DMS153 treated with DMSO at 0.1 percent for 48 hours (cell line): ENCODE measurements around the gene DPP3.
A peak's percentile ranks its signal among the peaks of the same experiment; 100 is the strongest.

Experiments
- DNase-seq: peaks from one replicate; lab custom pipeline; 2025; ENCODE audit not compliant: unreplicated experiment; lab: John Stamatoyannopoulos, UW

The DPP3 gene

GRCh38 chr11:66478729-66479393, 1.4 kb upstream of the DPP3 start:
- DNase-seq, result no peak

- DNase-seq, result peak; percentile 57
Measured at GRCh38 chr11:66479394-66480116, 679 bp upstream of the DPP3 start.

GRCh38 chr11:66484806-66485380, 4.7 kb downstream of the DPP3 start:
- DNase-seq, result no peak

- DNase-seq, result no peak
Measured at GRCh38 chr11:66488957-66489356, 8.7 kb downstream of the DPP3 start.

GRCh38 chr11:66489636-66490035, 9.4 kb downstream of the DPP3 start:
- peak; percentile 47 for DNase-seq

- DNase-seq, result no peak
Measured at GRCh38 chr11:66491315-66491935, 11.2 kb downstream of the DPP3 start.

- DNase-seq, result no peak
Measured at GRCh38 chr11:66492161-66492865, 12.1 kb downstream of the DPP3 start.

GRCh38 chr11:66493130-66493529, 12.9 kb downstream of the DPP3 start:
- no peak for DNase-seq

- no peak for DNase-seq
Measured at GRCh38 chr11:66494458-66494857, 14.2 kb downstream of the DPP3 start.

- no peak for DNase-seq
Measured at GRCh38 chr11:66494935-66495334, 14.7 kb downstream of the DPP3 start.

- DNase-seq, result no peak
Measured at GRCh38 chr11:66495401-66495854, 15.2 kb downstream of the DPP3 start.

GRCh38 chr11:66497206-66497605, 17.0 kb downstream of the DPP3 start:
- DNase-seq, result no peak

- DNase-seq, result no peak
Measured at GRCh38 chr11:66498506-66498905, 18.3 kb downstream of the DPP3 start.

- no peak for DNase-seq
Measured at GRCh38 chr11:66505276-66505816, 25.1 kb downstream of the DPP3 start.

GRCh38 chr11:66509131-66509561, 28.9 kb downstream of the DPP3 start:
- no peak for DNase-seq

GRCh38 chr11:66510271-66510989, 30.2 kb downstream of the DPP3 start, which contains the start of gene BBS1:
Gene BBS1, plus strand, starts transcription at chr11:66510635. Its CDS starts 25 bp downstream, at chr11:66510660.
- DNase-seq, result peak; percentile 54

GRCh38 chr11:66510990-66511339, 30.7 kb downstream of the DPP3 start:
- DNase-seq, result no peak

- DNase-seq, result no peak
Measured at GRCh38 chr11:66523611-66524010, 43.4 kb downstream of the DPP3 start.

- DNase-seq, result no peak
Measured at GRCh38 chr11:66524304-66525040, 44.2 kb downstream of the DPP3 start.
